Astrocyte (in vitro differentiated cells and primary cell): ENCODE results near the gene FMN1.

Experiments used
- EZH2 ChIP-seq: IDR thresholded peaks from 2 replicates; pipeline ENCODE4 v1.6.1; 2012; ENCODE audit warnings: mild to moderate bottlenecking, low read length, inconsistent platforms; ENCODE audit not compliant: insufficient read depth
- TF ChIP-seq, protein P1 (sequence below): IDR thresholded peaks from 2 replicates; pipeline ENCODE4 v1.5.1; 2011; ENCODE audit warnings: low read depth, mild to moderate bottlenecking, inconsistent platforms, low read length, moderate library complexity; ENCODE audit not compliant: insufficient read depth

DNA sequence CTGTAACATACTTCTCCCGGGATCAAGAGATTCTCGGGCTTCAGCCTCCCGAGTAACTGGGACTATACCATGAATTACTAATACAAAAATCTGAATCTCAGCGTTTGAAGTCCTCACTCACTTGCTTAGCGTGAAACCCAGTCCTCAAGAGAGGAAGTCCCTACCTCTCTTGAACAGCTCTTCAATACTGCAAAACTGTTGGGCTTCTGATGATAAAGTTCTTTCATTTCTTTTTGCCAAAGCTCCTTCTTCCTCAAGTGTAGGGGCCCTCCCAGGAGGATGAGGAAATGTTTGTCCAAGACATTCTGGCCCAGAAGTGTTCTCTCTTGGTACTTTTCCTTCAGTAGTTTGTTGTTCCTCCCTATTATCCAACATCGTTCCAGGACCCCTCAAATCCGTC, 48.5 kb downstream of the FMN1 start:
- TF ChIP-seq, protein P1, sequence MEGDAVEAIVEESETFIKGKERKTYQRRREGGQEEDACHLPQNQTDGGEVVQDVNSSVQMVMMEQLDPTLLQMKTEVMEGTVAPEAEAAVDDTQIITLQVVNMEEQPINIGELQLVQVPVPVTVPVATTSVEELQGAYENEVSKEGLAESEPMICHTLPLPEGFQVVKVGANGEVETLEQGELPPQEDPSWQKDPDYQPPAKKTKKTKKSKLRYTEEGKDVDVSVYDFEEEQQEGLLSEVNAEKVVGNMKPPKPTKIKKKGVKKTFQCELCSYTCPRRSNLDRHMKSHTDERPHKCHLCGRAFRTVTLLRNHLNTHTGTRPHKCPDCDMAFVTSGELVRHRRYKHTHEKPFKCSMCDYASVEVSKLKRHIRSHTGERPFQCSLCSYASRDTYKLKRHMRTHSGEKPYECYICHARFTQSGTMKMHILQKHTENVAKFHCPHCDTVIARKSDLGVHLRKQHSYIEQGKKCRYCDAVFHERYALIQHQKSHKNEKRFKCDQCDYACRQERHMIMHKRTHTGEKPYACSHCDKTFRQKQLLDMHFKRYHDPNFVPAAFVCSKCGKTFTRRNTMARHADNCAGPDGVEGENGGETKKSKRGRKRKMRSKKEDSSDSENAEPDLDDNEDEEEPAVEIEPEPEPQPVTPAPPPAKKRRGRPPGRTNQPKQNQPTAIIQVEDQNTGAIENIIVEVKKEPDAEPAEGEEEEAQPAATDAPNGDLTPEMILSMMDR = no peak
- TF ChIP-seq EZH2 = no peak
